Kidney capillary endothelial cell (primary cell): ENCODE data around the gene KCNMB2.

Experiments used
- DNase-seq: peaks from one replicate; pipeline ENCODE4 v3.0.0-alpha.2; 2018; ENCODE audit warnings: low spot score

The KCNMB2 gene

GRCh38 chr3:178870085-178870484 is 333.8 kb downstream of the KCNMB2 start:
- no peak for DNase-seq

DNA sequence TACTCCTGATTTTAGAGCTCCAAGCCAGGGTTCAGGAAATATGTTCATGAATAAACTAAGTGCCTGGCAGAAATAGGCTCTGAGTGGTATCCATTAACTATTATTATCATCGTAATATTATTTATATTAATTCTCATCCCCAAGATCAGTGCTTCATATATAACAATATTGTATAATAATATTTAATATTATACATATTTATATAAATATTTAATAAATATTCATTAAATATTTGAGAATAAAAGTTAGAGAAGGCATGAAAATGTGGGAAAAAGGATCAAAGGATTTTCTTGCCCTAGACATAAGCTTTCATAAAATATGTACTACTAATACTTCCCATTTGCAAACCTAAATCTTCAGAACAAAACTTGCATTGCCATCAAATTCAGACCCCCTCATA is 338.9 kb downstream of the KCNMB2 start:
- DNase-seq: no peak

DNA sequence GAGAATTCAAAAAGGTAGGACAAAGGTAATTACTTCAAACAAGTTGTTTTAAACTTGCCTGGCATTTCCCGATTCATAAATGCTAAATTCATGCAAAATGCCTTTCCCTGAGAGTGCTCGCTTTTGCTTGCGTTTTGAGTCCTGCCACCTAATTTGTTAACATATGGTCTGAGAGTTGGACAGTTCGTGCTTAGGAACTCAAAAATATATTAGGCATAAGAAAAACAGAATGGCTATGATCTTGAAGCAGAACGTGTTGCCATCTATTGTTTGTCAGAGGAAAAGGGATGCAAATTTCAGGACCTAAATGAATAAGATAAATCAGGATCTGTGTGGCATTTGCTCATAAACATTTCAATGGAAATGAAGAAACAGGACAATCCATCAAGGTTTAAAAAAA is 339.6 kb downstream of the KCNMB2 start:
- DNase-seq: no peak

- no peak for DNase-seq
These were observed 344.0 kb downstream of the KCNMB2 start for GRCh38 chr3:178880274-178880673.
